ENCODE data around the gene CRACDL. TPM values are rescaled to one million over a fixed set of nuclear protein-coding genes. Genes with fewer than 3 reads are reported as not detected.

Gene CRACDL
- 0.09 and 0.22 TPM in 2 replicates for total RNA-seq (2014; rRNA removed; shearing (Covaris generic))
- 0.11 TPM in 1 of 2 replicates, not detected in the other for polyA plus RNA-seq (2014; cell fraction: nucleus; rRNA removed)

GRCh38 chr2:98935777-98936352, at the start of gene CRACDL:
CRACDL (minus strand) TSS chr2:98936225; CDS start chr2:98846800, 89,425 bp downstream.
- no peak for DNase-seq (ENCODE audit: extremely low read depth, low read depth)

- DNase-seq (ENCODE audit: extremely low read depth, low read depth), result no peak
Measured at GRCh38 chr2:98975611-98976010, 39.6 kb upstream of the CRACDL start.

- no peak for DNase-seq (ENCODE audit: extremely low read depth, low read depth)
Measured at GRCh38 chr2:98972582-98973167, 36.6 kb upstream of the CRACDL start.

- no peak for DNase-seq (ENCODE audit: extremely low read depth, low read depth)
Measured at GRCh38 chr2:98959810-98960507, 23.9 kb upstream of the CRACDL start.

- DNase-seq (ENCODE audit: extremely low read depth, low read depth), result no peak
Measured at GRCh38 chr2:98952966-98953365, 16.9 kb upstream of the CRACDL start.

- no peak for DNase-seq (ENCODE audit: extremely low read depth, low read depth)
Measured at GRCh38 chr2:98948956-98949739, 13.1 kb upstream of the CRACDL start.

DNA sequence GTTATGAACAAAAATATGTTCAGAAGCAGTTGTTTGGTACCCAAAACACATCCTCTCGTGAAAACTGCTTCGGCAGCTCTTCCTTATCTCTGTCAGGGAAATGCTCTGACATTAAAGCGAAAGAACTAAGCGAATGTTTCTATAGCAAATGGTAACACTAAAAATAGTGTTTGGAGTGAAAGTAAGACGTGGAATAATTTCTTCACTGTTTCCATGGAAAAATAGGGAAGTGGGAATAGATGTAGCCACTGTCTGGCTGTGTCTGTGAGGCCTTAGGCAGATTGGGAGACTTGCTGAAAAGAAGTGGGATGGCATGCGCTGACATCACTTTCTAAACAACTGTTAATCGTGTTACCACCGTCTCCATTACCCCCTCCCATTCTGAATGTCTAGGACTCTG, 11.5 kb upstream of the CRACDL start:
- no peak for DNase-seq (ENCODE audit: extremely low read depth, low read depth)

DNA sequence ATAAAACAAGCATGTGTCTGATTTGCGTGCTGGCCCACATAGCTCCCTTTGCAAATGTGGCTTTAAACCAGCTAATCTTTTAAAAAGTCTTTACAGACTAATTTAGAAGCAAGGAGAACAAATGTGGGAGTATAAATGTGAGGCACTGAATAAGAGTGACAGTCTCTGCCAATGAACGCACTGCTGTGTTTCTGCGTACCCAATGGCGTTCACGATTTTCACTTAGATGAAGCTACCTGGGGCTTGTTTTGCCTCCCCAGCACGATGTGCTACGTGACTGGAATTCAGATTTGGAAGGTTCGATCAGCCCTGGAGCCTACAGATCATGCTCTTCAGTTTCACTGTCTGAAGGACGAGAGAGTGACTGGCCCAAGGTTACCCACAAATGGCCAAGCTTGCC, 10.8 kb upstream of the CRACDL start:
- DNase-seq (ENCODE audit: extremely low read depth, low read depth), result no peak

DNA sequence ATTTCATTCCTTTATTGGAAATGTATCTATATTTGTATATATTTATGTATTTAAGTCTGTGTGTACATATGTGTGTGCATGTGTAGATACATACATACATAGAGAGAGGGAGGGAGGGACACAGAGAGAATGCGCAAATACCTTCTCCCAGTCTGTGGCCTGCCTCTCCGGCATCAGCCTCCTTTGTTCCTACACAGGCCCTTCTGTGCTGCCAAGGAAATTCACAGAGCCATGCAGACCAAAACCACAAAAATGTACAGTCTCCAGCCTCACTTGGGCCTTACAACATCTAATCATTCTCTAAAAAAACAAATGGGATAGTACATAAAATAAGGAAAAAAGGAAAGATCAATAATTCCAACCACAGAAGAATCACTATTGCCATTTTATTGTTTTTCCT, 8.8 kb upstream of the CRACDL start:
- DNase-seq (ENCODE audit: extremely low read depth, low read depth), result no peak

DNA sequence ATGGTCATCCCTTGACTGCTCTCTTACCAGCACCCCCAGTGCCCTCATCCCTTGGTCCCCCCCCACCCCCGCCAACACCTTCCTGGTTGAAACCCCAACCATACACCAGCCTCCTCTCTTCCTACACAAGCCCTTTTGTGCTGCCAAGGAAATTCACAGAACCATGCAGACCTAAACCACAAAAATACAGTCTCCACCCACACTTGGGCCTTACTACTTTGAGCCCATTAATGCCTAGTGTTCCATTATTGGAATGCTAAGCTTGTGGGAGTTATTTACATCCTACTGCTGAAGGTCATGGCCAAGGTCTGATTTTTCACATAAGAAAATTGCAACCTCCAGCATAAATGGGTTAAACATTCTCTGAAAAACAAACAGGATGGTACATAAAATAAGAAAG, 4.1 kb upstream of the CRACDL start:
- no peak for DNase-seq (ENCODE audit: extremely low read depth, low read depth)

GRCh38 chr2:98937906-98938305, 1.9 kb upstream of the CRACDL start:
- DNase-seq (ENCODE audit: extremely low read depth, low read depth), result no peak

- no peak for DNase-seq (ENCODE audit: extremely low read depth, low read depth)
Measured at GRCh38 chr2:98936353-98937351, 627 bp upstream of the CRACDL start.

DNA sequence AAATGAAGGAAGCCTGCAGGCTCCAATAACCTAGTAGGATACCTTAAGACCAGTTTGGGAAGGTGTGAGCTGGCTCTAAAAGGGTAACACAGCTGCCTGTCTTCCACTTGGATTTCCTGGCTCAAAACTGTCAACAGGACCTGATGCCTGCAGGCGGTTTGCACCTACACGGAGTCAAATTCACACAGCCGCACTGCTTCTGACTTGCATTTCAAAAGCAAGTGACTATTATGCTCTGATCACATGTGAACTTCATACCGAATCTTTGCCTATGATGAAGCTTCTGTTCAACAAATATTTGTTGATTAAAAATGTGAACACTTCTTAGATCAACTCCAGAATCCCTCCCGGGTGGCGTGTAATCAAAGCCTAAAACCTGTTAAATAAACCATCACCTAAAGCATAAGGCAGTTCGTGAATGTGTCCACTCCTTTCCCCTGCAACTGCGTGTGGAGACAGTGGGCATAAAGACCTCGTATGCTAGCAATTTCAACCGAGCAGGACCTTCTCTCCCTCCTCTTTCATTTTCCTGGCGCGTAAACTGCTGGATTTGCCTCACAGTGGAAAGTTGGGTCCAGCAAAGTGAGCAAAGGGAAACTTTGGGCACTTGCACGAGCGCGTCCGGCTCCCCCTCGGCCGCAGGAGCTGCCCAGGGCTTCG, 784 bp downstream of the CRACDL start:
- DNase-seq (ENCODE audit: extremely low read depth, low read depth), result no peak

- no peak for DNase-seq (ENCODE audit: extremely low read depth, low read depth)
Measured at GRCh38 chr2:98932778-98933343, 3.2 kb downstream of the CRACDL start.

GRCh38 chr2:98932164-98932563, 3.9 kb downstream of the CRACDL start:
- no peak for DNase-seq (ENCODE audit: extremely low read depth, low read depth)

DNA sequence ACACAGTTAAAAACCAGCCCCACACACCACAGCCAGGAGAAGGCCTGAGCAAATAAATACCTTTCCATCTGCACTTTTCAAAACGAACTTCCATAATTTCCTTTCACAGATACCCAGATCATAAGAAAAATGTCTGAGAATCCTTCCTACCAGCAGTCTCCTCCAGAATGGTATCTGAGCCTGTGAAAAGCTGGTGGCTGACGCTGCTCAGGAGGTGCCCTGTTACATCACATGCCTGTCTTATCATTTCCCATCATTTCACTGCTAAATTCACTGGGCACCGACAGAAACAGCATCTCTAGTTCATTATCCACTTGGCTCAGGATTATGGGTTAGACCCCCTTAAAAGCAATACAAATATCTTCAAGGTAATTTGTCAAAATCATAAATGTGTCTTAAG, 4.4 kb downstream of the CRACDL start:
- DNase-seq (ENCODE audit: extremely low read depth, low read depth), result no peak

DNA sequence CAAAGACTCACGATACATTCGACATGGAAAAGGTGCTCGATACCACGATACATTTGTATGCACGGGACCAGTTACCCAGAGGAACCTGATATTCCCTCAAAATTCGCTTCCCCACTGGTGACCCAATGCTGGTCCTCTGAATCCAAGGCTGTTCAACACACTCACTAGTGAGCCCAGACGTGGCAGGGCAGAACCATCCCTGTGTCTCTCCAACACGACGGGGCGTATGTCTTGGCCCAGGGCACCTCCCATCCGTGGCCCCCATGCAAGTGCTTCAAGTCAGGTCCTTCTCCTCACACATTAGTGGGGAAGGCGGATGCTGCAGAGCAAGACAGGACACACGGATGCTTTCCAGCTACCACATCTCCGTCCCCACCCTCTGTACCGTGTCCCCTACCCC, 6.1 kb downstream of the CRACDL start:
- DNase-seq (ENCODE audit: extremely low read depth, low read depth), result no peak

DNA sequence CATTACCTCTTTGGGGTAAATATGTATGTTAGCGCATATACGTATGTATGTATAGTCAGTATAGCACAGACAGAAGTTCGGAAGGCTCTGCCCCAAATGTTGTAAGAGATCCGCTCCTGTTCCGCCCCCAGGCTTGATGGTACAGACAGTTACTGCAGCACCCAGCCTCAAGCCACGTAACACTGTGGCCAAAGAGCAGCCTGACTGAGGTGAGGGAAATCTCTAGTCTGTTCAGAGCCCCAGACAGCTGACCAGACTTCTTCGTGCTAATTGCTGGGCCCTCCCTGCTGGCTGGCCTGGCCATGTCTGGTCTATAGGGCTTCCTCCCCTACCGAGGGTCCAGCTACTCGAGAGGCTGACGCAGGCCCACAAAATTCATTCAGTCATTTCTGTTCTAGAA, 7.8 kb downstream of the CRACDL start:
- DNase-seq (ENCODE audit: extremely low read depth, low read depth), result no peak

DNA sequence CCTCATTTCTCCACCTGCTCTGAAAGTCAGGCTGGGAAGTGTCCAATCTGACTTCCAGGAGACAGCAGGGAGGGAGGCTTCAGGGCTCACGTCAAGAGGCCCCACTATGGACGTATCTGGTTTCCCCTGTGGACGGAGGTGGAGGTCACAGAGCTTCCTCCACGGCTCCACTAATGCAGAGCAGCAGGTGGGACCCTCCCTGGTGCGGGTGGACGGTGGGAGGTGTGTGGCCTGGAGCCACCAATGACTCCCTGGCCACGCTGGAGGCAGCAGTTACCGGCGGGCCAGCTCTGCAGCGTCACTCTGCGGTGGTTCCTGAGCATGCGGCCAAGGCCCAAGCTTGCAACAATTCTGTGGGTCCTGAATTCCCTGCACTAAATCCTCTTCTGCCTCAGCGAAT, 9.0 kb downstream of the CRACDL start:
- DNase-seq (ENCODE audit: extremely low read depth, low read depth), result no peak

Data from NCI-H460 (cell line).